NCI-H2227 (cell line): ENCODE data around the gene SHF.
A peak's percentile ranks its signal among the peaks of the same experiment; 100 is the strongest.

ENCODE experiments used
- DNase-seq: peaks from one replicate; lab custom pipeline; 2025; ENCODE audit not compliant: unreplicated experiment; lab: John Stamatoyannopoulos, UW

The SHF gene

DNA sequence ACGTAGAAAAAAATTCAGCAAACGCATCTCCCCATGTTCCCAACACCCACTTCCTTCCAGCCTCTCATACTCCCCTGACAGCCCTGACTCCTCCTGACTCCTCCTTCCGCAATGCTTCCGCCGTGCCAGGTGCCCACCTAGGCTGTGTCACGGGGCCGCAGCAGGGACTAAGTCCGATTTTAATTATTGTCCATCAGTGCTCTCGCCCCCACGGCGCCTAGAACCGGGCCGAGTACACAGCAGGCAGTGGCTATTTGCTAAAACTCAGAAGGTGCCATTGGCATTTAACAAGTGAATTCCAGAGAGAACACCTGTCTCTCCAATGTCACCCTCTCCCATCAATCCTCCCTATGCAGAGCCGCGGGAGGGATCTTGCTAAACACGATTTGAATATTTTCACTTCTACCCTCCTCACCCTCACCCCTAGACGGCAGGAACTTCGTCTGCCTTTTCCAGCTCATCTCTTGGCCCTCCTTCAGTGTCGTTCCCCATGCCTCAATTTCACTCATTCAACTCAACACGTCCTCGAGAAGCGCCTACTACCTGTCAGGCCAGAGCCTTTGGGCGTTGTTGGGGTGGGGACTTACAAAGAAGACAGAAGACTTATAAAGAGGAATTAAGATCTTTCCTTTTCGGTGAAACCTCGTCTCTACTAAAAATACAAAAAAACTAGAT lies 11.5 kb upstream of the SHF start:
- no peak for DNase-seq

DNA sequence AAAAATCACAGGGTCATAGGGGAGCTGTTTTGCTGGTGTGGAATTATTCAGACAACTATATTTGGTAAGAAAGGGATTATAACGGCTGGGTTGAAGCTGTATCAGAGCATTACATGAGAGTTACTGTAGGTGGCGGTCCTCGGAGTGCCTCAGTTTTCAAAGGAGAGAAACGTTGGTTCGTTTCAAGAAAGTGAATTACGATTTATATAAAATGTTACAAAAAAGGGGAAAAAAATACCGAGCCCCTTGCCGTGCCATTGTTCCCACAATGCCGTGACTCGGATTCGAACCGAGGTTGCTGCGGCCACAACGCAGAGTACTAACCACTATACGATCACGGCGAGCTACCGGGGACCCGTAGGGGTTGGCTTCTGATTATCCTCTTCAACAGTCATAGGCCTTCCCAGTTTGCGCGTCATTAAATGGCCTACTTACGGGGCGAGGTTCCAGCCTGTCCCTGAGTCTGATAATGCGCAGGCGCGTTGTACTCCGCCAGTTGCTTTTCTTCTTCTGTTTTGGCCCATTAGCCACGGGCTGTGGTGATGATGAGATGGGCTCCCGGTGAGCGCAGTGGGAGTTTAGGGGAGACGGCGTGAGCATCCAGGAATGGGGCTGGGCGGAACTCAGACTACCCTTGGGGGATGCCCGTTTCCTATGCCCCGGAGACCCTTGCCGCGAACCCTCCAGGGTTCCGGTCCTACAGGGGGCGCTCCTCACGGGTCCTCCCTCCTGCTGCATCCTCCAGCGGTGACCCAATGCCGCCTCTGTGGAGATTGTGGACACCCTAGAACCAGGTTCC lies 10.8 kb upstream of the SHF start:
- DNase-seq, result peak; percentile 92

DNA sequence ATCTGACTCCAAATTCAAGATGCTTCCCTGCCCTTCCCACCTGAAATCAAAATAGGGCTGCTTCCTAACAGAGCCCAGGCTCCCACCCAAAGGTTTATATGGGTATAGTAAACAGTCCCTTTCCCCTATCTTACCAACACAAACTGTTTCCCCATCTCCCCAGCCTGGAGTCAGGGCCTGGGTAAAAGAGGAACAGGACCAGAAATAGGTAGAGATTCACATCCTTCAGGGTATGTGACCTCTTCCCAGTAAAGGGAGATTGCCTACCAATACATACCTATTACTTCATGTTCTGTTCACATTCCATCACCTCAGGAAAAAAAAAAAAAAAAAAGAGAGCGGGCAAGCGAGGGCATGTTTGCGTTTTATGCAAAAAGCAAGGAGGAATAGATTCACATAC lies 9.7 kb upstream of the SHF start:
- no peak for DNase-seq

DNA sequence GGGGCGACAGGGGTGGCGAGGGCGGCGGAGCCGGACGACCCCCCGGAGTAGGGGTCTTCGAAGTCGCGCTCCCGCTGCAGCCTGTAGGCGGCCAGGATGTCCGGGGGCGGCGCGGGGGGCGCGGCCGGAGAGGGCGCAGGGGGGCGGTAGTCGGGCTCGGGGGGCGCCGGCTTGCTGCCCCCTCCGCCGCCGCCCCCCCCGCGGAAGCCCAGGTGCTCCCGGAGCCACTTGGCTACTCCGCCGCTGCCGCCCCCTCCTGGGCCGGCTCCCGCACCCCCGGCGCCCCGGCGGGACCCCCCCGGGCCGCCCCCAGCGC lies 230 bp downstream of the SHF start:
- no peak for DNase-seq

DNA sequence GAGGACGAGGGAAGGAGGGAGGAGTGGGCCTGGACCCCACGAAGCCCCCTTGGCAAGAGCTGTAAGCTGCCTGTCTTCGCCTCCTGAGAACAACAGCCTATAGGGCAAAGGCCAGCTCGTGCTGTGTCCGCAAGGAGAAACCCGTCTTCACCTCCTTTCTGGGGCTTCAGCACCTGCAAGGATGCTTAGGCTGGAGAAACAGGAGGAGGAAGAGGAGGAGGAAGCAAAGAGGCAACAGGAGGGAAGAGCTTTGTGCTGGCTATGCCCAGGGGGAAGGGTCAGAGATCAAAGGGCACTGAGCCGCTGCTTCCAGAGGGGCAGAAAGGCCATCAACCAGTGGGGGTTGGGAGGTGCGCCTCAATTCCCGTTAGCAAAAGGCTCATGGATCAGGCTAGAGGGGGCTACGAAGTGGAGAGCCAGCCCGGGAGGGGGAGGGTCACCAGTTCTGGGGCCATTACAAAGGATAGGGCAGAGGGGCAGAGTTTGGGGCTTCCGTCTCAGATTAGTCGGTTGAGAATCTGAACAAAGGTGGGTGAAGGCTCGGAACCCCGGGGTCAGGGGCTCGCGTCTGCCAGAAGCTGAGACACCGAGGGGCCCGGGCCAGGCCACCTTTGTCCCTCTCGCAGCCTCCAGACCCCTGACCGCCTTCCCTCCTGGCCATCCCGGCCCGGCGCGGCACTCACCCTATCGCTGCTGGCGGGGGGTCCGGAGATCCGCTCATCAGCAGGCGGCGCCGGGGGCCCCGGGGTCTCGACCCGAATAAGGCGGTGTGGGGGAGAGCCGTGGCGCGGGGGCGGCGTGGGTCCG lies 792 bp downstream of the SHF start:
- peak; percentile 23 for DNase-seq

DNA sequence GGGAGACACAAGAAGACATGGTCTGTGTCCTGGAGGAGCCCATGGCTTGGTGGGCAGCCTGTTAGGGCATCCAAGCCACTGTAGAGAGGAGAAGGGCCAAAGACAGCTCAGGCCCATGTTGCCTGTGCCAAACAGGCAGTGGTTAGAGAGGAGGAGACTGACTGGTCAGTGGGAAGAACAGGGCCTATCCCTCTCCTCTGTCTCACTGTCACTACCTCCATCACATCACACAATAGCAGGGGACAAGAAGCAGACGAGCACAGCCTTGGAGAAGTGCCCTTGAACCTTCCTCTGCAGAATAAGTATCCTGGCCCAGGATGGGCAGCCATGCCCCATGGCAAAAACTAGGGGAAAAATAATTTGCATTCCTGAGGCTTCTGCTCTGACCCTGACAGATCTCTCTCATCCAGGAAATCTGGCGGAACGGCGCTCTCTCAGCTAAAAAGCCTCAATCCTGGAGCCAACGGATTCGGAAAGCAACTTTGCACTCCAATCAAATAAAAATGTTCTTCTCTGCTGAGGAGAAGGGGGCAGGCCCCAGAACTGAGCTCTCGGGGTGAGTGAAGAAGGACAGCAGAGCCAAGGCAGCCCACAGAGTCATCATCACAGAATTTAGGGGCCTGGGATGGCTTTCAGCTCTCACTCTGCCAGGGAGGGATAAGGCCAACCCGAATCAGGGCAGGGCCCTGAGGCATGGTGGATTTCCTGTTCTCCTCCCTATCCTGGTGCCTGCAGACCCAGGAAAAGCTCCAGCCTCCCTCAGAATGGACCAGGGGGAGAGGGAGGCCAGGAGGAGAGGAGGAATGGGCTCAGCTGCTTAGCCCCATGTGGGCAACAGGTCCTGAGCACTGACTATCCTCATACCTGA lies 1.6 kb downstream of the SHF start:
- DNase-seq, result no peak

DNA sequence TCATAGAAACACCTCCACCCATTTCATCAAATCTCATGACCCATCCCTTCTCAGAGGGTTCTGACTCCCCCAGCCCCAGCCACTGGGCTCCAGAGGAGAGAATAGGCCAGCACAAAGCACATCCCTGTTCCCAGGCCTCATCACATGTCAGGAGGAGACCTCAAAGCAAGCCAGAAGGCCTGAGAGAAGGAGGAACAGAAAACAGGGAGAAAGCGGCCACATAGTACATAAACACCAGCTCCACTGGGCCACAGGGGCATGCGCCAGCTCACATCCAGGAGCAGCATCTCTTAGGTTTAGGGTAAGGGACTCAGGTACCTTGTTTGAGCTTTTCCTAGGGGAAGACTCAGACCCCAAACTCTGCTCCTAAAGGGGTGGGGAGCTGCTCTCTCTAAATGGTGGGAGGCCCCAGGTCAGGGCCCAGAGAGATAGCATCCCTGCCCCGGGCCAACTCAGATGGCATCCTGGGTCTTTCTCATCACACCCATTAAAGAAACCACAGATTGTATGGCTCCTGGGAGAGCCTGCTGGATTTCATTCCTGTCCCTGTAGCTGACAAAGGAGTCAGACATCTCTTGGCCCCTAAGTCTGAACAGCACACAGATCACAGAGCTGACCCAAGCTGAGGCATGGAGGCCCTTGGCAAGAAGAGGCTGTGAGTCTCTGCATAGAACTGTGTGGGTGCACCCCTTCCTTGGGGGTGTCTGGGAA lies 2.5 kb downstream of the SHF start:
- DNase-seq, result no peak

DNA sequence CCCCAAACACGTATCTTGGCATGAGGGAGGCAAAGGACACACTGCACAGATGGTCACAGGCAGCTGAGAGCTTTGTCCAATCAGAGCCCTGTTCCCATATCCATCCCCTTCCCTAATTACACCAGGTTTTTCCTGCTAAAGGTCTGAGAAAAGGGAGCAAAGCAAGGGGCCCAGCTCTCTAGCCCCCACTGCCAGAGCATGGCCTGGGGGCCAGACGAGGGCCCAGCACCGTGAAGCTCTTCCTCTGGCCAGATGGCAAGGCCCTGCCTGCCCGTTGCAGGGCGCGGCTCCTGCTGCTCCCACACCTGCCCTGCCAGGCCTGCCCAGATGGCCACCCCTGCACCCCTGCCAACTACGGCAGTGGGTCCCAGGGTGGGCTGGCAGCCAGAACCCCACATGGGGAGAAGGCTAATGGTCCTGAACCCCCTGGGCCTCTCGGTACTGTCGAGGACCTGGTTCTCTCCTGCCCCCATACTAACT lies 3.2 kb downstream of the SHF start:
- no peak for DNase-seq

DNA sequence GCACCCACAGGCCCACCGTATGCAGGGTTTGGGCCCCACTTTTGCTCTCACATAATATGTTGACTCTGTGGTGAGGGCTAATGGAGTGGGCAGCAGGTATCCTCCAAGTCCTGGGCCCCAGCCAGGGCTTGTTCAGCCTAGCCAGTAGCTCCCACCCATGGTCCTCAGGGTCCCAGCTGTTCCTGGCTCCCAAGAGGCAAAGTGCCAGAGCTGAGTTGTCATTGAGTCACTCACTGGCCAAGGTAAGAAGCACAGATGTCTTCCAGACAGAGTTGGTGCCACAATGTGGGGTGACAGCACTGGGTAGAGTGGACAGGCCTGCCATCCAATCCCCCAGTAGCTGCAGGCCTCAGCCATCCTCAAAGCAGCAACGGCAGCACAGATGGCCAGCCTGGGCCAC lies 4.3 kb downstream of the SHF start:
- DNase-seq, result no peak

DNA sequence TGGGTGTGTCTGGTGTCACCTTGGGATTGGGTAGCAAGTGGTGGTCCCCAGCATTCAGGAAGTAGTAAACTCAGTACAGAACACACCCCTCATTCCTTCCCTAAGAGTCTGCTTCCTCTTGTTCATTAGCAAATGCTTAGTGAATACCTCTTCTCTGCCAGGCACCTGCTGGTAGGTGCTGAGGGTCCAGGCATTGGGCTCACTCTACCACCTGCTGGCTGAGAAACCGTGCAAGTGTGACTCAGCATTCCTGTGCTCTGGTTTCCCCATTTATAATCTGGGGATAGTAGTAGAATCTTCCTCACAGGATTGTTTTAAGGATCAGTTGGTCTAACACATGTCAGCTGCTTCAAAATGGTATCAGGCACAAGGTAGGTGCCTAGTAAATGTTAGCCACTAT lies 4.8 kb downstream of the SHF start:
- DNase-seq, result no peak

DNA sequence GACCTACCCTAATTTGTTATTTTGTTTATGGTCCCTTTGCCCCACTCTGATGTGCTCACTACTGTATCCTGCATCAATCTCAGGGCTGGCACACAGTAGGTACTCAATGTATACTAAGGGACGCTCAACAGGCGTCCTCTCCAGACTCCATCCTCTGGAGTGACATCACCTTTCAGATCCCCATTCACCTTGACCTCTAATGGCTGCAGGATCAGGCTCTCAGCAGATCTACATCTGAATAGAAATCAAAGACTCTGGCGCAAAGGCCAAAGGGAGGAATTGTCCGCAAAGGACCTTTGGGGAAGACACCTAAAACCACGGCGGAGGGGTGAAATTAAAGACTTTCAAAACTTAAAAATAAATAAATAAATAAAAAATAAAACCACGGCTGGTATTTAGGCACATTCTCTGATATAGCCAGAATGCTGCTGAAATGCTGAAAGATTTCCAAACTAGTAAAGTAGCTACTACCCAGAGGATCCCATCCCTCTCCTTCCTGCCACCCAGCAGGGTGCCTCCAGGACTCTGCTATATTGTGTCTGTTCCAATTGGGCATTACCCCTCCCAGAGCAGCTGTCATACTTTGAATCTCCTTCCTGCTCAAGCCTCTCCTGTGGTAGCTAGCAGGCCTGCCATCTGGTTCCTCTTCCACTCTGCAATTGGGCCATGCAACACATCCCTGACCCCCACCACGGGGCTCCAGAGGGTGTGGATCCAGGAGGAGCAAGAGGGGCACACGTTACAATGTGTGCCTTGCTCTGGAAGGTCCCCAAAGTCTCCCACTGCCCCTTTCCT lies 6.1 kb downstream of the SHF start:
- DNase-seq, result peak; percentile 3

DNA sequence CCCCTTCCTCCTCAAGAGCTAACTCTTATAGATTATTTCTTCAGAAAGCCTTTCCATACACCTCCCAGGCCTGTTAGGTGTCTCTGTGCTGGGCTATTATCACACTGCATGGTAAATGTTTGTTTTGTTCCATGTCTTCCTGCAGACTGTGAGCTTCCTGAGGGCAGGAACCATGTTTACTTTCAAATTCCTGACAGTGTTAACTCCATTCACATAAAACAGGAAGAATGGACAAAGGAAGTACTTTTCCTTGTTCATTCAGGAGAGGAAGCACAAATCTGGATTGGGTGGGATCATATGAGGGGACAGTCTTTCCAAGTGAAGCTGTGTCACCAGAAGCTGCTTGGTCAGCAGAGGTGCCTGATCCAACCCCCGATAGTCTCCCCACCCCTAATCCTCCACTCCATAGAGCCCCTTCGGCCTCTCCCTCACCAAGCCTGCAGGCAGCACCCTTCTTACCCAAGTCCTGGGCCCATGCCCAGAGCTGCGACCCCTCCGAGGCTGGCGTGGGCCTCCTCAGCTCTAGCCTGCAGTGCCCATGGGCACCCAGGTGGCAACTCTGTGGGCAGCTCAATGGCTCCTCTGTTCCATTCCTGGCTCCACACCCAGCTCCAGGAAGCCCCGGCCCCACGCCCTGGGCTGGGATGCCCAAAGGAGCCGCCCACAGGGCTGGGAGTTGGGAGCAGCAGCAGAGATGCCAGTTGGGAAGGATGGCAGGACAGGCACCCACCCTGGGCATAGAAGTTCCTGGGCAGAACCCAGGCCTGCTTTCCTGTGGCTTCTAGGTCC lies 6.9 kb downstream of the SHF start:
- DNase-seq, result no peak

DNA sequence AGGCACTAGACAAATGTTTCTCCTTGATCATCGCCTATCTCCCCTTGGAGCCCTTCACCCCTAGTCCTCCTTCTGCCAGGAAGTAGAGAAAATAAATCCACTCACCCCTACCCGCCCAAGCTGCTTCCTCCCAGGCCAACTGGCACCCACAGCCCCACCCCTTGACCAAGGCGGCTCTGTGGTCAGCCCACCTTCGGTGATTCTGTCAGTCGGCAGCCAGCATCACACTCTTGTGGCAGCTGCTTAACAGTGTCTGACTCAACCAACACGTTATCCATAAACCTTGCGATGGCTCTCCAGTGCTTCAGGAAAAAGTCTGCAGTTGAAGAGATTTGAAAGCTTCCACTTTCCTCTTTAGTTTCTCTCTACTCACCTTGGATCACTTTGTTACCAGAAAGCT lies 7.6 kb downstream of the SHF start:
- no peak for DNase-seq

DNA sequence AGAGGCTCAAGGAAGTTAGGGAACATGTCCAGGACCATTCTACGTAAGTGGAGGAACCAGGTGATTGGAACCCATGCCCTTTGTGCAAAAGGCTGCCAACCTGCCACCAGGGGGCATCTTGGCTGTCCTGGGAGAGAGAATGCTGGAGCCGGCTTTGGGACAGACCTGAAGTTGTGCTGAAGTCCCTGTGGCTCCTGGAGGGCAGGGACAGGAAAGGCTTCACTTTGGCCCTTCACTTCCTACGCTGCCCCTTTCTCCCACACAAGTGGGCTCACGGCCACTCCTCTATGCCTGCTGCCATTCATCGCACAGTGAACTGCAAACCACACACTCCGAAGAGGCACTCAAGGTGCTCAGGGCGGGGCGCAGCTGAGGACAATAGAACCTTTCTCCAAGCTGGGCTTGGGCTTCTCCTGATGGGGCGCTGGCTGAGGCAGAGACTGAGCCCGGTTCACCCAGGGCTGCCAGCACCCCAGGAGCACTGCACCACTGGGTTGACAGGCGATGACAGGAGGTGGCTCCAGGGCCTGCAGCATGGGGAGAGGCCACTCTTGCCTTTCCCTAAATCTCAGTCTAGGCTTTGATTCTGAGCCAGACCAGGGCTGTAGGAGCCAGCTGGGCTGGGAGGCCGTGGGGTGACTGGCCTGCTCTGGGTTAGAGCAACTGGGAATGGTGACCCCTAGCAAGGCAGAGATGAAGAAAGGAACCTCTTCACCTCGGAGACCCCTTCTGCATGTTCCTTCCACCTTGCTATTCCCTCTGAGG lies 8.4 kb downstream of the SHF start:
- no peak for DNase-seq

DNA sequence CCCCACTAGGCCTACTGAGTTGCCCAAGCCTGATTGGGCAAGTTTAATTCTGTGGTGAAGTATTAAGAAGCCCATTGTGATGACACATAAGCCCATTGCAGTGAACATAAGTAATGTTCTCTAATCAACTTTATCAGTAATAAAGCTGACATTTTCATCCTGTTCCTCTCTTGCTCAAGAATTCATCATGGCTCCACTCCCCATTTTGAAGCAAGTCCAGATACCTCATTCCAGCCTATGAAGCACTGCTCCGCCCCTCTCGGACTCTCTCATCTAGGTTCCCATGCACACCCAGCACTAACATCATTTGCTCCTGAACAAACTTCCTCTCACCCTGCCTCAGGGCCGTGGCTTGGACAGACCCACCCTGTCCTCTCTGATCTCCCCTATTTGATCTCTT lies 10.5 kb downstream of the SHF start:
- no peak for DNase-seq

DNA sequence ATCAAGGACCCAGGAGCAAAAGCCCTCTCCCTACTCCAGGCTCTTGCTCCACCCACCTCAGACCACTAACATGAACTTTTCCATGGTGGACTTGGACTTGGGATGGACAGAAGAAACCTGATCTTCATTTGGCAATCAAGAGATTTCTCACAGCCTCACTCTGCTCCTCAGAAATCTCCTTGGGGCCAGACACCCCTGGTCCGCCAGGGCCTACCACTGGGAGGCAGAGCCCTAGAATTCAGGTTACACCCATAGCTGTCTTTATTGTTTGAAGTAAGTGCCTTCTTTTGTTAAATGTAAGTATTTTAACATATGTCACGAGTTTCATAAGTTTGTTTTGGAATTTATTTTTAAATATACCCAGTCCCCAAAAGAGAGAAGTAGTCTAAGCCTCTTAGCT lies 13.2 kb downstream of the SHF start:
- DNase-seq, result no peak

DNA sequence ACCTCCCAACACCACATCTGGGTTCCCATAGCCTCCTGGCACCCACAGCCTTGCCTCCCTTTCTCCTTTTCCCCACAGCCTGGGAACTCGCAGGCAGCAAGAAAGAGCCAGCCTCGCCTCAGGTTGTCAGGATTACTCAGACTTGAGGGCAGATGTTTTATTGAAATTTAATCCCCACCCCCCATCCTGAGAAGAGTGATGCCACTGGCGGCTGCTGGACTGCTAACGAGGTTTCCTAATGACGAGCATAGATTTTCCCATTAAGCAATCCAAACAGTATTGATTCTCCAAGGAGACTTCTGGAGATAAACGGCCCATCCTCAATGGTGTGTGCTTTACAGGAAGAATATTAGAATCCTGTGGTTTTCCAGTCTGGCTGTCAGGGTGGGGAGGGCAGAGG lies 13.7 kb downstream of the SHF start:
- DNase-seq, result no peak

DNA sequence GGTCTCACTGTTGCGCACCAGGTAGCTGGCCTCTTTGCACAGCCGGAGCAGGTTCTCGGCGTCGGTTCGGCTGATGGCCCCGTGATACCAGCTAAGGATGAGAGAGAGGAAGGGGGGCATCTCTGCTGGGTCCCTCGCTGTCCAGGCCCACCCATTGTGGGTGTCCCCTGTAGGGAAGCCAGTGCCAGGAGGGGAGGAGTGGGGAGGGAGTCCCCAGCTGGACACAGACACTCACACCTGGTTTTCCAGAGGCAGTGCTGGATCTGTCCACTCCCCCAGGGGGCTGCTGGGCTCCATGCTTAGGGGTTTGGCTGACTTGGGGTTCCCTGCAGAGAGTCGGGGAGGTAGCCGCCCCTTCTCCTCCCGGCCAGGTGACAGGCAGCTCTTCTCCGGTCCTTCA lies 15.9 kb downstream of the SHF start:
- DNase-seq, result no peak
